Activated CD4-positive, alpha-beta T cell treated with anti-CD3 and anti-CD28 coated beads, Interleukin-2, amount 10 ng/mL, durations not matched to agents 7 days and 5 days (primary cell): ENCODE measurements around the gene PTH1R. TPM values are rescaled to one million over a fixed set of nuclear protein-coding genes. Genes with fewer than 3 reads are reported as not detected.

Source experiments
- CTCF ChIA-PET: fragments of 350-600 bp; sonication (Branson Sonifier 250); formaldehyde crosslinking; loops from one replicate; lab custom pipeline; 2021; ENCODE audit warnings: antibody characterized with exemption; lab: Charles Lee
- POLR2A ChIA-PET: fragments of 350-600 bp; sonication (Branson Sonifier 250); formaldehyde crosslinking; loops from one replicate; lab custom pipeline; 2021; ENCODE audit warnings: antibody characterized with exemption; lab: Charles Lee
- DNase-seq: peaks from one replicate; pipeline ENCODE4 v3.0.0-alpha.2; 2020
- H3K27ac Mint-ChIP-seq: one replicate; pipeline ENCODE4 v1.8.0; 2021; ENCODE audit warnings: mild to moderate bottlenecking, moderate library complexity, mixed read lengths
- H3K27me3 Mint-ChIP-seq: one replicate; pipeline ENCODE4 v1.8.0; 2021; ENCODE audit warnings: mixed read lengths
- H3K36me3 Mint-ChIP-seq: one replicate; pipeline ENCODE4 v1.8.0; 2021; ENCODE audit warnings: low read depth, mixed read lengths
- H3K4me1 Mint-ChIP-seq: one replicate; pipeline ENCODE4 v1.8.0; 2021; ENCODE audit warnings: mixed read lengths
- H3K4me3 Mint-ChIP-seq: one replicate; pipeline ENCODE4 v1.8.0; 2021; ENCODE audit warnings: mild to moderate bottlenecking, moderate library complexity, mixed read lengths
- H3K9me3 Mint-ChIP-seq: one replicate; pipeline ENCODE4 v1.8.0; 2021; ENCODE audit warnings: mixed read lengths
- total RNA-seq, 2 experiments: library from RNA; stranded (reverse); gene quantifications; one replicate each; pipeline ENCODE4 v1.2.3, GENCODE V29; 2021

Gene PTH1R
- total RNA-seq, 2 experiments from 2014 or later, result not detected

DNA sequence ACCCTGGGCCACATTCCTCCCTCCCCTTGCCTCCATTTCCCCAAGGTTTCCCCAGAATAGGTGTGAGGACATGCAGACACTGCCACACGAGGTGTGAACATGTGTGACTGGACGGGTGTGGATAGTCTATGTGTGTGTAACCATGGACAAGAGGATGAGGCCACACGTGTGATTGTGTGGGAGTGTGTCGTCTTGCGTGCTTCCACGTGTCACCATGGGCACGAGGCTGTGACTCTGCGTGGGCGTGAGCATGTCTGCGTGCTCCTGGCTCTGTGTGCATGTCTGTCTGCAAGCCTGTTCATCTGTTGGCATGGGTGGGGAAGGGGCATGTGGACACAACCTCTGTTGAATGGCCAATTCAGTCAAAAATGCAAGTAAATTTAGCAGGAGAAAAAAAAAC, 8.1 kb upstream of the PTH1R start:
- no peak for DNase-seq
- no peaks in the 10 kb centered on the region for H3K27me3 Mint-ChIP-seq
- H3K4me3 Mint-ChIP-seq, result no peak overlapping the region
- no peaks in the 10 kb centered on the region for H3K36me3 Mint-ChIP-seq
- CTCF ChIA-PET, result interaction anchor here (0.6 to 1.3 kb wide), 3 partner anchors 31 to 58 kb away, joined by 3 read pairs; no protein-coding TSS in a partner anchor
- H3K4me1 Mint-ChIP-seq, result peaks cover 2% of the 10 kb centered on the region
- POLR2A ChIA-PET, result interaction anchor here (0.6 kb wide), 1 partner anchor 1454 kb away, joined by 4 read pairs; no protein-coding TSS in a partner anchor
- no peaks in the 10 kb centered on the region for H3K9me3 Mint-ChIP-seq
- H3K27ac Mint-ChIP-seq, result no peak overlapping the region

DNA sequence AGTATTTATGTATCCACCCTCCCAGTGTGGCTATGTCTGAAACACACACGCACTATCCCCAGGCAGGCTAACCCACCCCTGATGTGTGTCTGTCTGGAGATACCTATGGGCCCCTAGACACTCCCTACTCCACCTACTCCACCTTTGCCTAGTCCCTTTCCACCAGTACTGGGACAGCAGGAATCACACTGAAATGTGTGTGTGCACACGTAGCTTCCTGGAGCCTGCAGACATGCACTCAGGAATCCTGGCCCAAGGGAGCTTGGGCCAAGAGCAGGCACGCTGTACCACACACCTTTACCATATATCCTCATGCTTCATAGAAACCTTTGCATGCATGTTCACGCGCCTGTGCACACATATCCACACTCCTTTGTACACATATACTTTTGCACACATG, 6.9 kb upstream of the PTH1R start:
- Mint-ChIP-seq H3K27me3 (peaks cover 7% of the 10 kb centered on the region), H3K4me3 (no peak overlapping the region), H3K4me1 (peaks cover 2% of the 10 kb centered on the region), H3K9me3 (no peaks in the 10 kb centered on the region), H3K36me3 (no peaks in the 10 kb centered on the region), H3K27ac (no peak overlapping the region)
- DNase-seq, result no peak
- ChIA-PET CTCF (interaction anchor here (1.1 to 1.3 kb wide), 2 partner anchors 10 to 176 kb away, joined by 3 to 5 read pairs; no protein-coding TSS in a partner anchor), POLR2A (no interaction called here)

DNA sequence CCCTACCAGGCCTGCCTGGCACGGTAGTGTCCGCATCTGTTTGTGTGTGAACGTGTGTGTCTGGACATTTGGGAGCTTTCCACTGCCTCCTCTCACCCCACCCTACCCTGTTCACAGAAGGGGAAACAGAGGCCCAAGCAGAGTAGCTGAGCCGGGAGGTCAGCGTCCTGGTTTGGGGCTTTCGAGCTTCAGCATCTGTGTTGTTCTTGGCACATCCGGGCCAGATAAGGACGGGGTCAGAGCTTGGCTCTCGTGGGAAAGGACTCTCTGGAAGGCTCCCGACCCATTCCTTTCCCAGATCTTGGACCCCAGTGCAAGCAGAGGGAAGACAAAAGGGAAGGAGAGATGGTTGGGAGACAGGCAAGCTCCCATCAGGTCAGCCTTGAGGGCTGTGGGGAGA, 6.3 kb upstream of the PTH1R start:
- no peak for DNase-seq
- Mint-ChIP-seq H3K27me3 (peaks cover 7% of the 10 kb centered on the region), H3K4me1 (peaks cover 2% of the 10 kb centered on the region), H3K4me3 (no peak overlapping the region), H3K27ac (no peak overlapping the region), H3K36me3 (no peaks in the 10 kb centered on the region), H3K9me3 (no peaks in the 10 kb centered on the region)
- CTCF ChIA-PET, result interaction anchor here (1.1 to 1.3 kb wide), 2 partner anchors 10 to 175 kb away, joined by 3 to 5 read pairs; no protein-coding TSS in a partner anchor
- POLR2A ChIA-PET, result no interaction called here

DNA sequence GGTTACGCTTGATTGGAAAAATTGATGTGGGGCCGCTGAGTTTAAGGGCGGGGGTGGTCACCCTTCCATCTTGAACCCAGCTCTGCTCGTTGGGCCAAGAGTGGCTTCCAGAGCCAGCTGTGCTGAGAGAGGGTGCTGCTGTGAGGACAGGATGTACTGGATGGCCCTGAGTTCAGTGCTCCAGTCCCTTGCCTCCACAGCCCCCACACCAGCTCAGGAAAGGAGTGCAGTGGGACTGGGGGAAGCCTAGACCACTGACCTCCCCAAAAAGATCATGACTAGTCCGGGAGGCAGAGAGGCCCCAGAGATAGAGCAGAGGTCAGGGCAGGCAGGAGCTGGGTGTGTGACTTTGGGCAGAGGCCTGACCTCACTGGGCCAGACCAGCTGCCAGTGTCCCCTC, 4.0 kb upstream of the PTH1R start:
- Mint-ChIP-seq H3K27me3 (peaks cover 7% of the 10 kb centered on the region), H3K4me1 (peaks cover 2% of the 10 kb centered on the region), H3K36me3 (no peaks in the 10 kb centered on the region), H3K9me3 (no peaks in the 10 kb centered on the region), H3K27ac (no peak overlapping the region), H3K4me3 (no peak overlapping the region)
- DNase-seq, result no peak
- POLR2A ChIA-PET, result no interaction called here
- CTCF ChIA-PET, result no interaction called here

DNA sequence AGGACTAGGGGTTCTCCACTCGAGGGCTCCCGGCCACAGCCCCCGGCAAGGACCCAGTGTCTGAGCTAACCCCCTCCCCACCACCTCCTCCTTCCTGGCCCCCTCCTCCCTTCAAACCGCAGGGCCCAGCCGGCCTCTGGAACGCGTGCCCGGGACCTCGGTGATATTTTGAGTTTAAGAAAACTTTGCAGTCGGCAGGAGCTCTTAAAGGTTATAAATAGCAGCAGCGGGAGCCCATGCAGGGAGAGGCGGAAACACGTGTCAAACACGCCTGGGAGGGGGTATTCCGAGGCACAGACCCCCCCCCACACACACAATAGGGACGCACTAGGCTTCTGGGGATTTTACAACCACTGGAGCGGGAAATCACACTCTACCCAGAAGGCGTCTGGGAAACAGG, 3.1 kb upstream of the PTH1R start:
- H3K9me3 Mint-ChIP-seq, result no peaks in the 10 kb centered on the region
- no peak overlapping the region for H3K27ac Mint-ChIP-seq
- H3K4me3 Mint-ChIP-seq, result no peak overlapping the region
- peaks cover 11% of the 10 kb centered on the region for H3K27me3 Mint-ChIP-seq
- peaks cover 2% of the 10 kb centered on the region for H3K4me1 Mint-ChIP-seq
- DNase-seq, result no peak
- ChIA-PET POLR2A (no interaction called here), CTCF (interaction anchor here (0.9 kb wide), 1 partner anchor 24 kb away, joined by 3 read pairs; no protein-coding TSS in a partner anchor)
- H3K36me3 Mint-ChIP-seq, result no peaks in the 10 kb centered on the region

DNA sequence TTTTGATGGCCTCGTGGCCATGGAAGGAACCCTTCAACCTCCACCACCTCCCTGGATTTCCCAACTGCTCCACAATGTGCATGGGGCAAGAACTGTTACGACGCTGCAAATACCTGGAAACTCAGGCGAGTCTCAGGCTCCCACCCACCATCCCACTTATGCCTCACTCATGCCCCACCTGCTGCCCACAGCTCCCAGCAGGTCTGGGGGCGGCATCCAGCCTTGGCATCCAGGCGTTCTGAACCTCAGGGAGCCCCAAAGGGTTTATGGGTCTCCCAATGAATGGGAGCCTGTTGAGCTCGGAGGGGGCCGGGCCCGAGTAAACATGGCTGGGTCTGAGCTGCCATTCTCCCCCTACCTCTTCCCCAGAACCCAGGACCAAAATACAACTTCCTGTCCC, 2.0 kb upstream of the PTH1R start:
- H3K27ac Mint-ChIP-seq, result no peak overlapping the region
- no peaks in the 10 kb centered on the region for H3K9me3 Mint-ChIP-seq
- ChIA-PET POLR2A (no interaction called here), CTCF (interaction anchor here (1.4 kb wide), 1 partner anchor 9 kb away, joined by 4 read pairs; no protein-coding TSS in a partner anchor)
- no peak overlapping the region for H3K4me3 Mint-ChIP-seq
- peaks cover 2% of the 10 kb centered on the region for H3K4me1 Mint-ChIP-seq
- H3K36me3 Mint-ChIP-seq, result no peaks in the 10 kb centered on the region
- H3K27me3 Mint-ChIP-seq, result peaks cover 22% of the 10 kb centered on the region
- DNase-seq, result no peak

DNA sequence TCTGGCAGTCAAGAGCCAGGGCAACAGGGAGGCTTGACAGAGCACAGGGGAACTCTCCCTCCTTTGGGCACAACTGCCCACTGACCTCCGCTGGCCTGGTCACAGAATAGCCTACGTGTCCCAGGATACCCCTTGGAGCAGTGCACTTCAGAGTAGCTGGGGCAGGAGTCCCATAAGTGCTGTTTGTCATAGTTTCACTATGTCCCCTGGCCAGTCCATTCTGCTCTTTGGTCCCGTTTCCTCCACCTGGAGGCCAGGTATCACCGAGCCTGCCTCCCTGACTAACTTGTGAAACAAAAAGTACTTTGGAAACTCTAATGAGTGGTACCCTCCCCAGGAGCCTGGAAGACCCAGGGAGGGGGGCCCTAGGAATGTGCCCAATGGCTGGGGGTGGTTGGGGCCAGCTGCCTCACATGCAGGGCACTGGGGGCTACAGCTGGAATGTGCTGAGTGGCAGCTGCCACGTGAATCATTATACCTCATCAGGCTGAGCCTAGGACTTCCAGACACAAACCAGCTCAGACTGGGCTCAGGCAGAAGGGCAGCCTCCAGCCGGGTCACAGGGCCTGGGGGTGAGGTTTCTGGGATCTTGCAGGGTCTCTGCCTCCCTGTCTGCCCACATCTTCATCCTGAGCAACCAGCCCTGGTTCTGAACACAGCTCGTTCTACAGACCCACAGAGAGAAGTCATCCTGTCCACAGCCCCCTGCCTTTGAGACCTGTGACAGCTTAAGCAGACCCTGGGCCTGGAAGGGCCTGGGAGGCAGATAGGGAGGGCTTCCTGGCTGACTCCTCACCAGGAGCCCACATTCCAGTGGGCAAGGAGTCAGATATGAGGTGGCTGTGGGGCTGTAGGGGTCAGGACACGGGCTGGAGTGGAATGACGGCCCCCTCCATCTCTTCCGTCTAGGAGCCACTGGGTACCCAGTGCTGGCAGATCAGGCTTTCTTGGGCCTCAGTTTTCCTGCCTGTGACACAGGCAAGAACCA, 914 bp upstream of the PTH1R start:
- H3K9me3 Mint-ChIP-seq, result no peaks in the 10 kb centered on the region
- H3K4me3 Mint-ChIP-seq, result no peak overlapping the region
- H3K27ac Mint-ChIP-seq, result no peak overlapping the region
- CTCF ChIA-PET, result interaction anchor here (1.4 kb wide), 2 partner anchors 8 to 10 kb away, joined by 4 to 5 read pairs; no protein-coding TSS in a partner anchor
- no peaks in the 10 kb centered on the region for H3K36me3 Mint-ChIP-seq
- peaks cover 2% of the 10 kb centered on the region for H3K4me1 Mint-ChIP-seq
- DNase-seq, result no peak
- peaks cover 31% of the 10 kb centered on the region for H3K27me3 Mint-ChIP-seq
- POLR2A ChIA-PET, result no interaction called here

DNA sequence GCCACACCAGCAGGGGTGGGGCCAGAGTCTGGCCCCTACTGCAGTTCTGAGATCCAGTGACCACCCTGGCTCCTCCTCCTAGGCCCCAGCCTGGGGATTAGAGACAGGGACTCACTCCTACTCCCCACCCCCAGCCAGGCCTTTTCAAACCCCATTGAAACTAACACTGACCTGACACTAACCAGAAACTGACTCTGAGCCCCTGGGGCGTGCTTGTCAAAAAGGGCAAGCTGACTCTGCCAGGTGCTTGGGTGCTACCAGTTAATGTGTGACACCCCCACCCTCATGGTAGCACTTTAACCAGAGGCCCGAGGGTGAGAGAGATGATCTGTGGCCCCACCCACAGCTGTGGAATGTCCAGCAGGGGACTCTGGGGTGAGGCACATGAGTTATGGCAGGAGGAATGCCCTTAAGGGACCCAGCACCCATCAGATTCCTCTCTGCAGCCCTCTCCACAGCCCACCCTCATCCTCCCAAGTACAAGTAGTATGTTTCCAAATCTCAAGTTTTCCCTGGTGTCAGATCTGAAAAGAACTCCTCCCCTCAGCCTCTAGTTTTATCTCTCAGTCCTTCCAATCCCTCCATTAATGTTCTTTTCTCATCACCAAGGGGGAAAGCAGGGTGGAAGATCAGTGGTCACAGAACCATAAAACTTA, 1.4 kb downstream of the PTH1R start:
- CTCF ChIA-PET, result interaction anchor here (1.6 kb wide), 1 partner anchor 15 kb away, joined by 3 read pairs; the partner anchor contains the start of gene MYL3

DNA sequence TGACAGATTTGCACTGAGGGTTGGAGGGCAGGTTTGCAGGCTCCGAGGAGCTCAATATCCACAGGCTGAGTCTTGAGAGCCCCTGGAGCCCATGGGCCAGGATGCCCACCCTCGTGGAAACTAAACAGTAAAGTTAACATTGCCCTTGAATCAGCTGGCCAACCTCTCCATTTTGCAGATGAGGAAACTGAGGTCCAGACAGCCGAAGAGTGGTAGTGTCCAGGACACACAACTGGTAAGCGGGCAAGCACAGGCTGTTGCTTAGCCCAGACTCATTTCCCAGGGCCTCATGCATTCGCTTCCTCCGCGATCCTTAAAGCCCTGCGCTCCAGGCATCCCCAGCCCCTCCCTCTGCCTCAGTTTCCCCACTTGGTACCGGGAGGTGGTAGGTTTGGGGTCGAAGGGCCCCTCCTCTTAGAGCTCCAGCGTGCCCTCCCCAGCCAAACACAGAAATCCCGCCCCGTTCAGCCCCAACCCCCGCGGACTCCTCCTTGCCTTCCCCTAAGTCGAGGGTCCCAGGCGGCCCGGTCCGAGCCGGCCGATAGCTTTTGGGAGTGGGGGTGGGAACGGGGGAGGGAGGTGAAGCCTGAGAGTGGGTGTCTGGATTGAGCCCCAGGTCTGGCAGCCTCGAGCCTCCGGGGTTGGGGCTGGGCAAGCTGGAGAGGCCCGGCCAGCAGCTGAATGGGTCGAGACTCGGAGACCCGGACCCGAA, 3.5 kb downstream of the PTH1R start:
- Mint-ChIP-seq H3K4me3 (no peak overlapping the region), H3K36me3 (no peaks in the 10 kb centered on the region), H3K9me3 (no peaks in the 10 kb centered on the region), H3K27ac (no peak overlapping the region), H3K4me1 (peaks cover 3% of the 10 kb centered on the region), H3K27me3 (peaks cover 56% of the 10 kb centered on the region)
- no peak for DNase-seq
- ChIA-PET POLR2A (no interaction called here), CTCF (interaction anchor here (0.8 to 1.7 kb wide), 4 partner anchors 10 to 29 kb away, joined by 3 to 5 read pairs (median 3); no protein-coding TSS in a partner anchor)

More for the DNA sequence above, 1.4 kb downstream of the PTH1R start:
- Mint-ChIP-seq H3K9me3 (no peaks in the 10 kb centered on the region), H3K4me3 (no peak overlapping the region), H3K36me3 (no peaks in the 10 kb centered on the region), H3K27me3 (peaks cover 46% of the 10 kb centered on the region), H3K4me1 (peaks cover 5% of the 10 kb centered on the region), H3K27ac (no peak overlapping the region)
- DNase-seq, result no peak
- POLR2A ChIA-PET, result no interaction called here

DNA sequence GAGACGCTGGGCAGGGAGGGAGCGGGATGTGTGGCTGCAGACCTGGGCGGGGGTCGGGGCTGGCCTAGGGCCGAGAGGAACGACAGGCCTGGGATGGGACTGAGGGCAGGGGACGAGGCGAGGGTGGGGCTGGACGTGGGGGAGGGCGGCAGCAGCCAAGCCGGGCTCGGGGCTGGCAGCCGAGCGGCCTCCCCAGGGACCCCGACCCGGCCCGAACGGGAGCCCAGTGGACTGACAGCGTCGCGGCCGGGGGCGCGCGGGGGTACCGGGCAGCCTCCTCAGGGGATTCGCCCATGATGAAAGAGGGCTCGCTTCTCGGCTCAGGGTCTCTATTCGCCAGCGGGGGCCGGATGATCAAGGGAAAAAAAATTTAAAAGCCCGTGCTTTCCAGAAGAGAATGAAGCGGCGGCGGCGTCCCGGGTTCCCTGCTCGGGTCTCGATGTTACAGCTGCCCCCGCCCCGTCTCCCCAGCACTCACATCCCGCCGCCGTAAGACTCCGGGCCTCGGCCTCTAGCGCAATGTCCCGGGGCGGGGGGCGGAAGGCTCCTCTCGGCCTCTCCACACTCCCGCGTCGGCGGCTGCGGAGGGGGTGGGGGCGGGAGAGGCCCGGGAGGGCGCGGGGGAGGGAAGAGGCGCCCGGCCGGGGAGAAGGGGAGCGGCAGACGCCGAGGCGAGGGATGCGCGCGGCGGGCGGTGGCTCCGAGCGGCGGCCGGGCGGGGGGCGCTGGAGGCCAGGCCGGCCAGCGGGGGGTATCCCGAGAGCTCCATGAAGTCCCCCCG, 4.3 kb downstream of the PTH1R start:
- POLR2A ChIA-PET, result no interaction called here

DNA sequence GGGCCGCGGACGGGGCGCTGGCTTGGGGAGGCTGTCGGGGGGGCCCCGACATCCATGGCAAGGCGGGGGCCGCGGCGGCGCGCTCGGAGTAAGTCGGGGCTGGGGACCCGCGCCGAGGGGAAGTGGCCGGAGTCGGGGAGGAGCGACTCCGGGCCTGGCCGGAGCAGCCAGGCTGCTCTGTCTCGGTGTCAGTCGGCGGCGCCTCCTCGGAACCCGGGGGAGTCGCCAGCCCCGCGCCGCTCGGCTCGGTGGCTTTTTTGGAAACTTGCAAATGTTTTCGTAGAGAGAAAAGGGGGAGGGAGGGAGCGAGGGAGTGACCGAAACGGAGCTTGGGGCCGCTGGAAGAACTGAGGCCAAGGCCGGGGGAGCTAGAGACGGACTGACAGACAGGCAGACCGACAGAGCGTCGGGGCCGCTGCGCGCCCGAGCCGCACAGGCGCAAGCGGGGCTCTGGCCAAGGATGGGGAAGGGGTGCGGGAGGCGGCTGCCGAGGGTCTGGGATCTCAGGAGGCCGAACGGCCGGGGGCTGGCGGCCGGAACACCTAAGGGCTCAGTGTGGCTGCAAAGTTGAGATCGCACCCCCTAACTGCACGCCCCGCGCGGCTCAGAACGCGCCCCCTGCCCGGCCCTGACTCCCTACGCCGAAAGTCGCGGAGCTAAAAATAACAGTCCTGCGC, 5.0 kb downstream of the PTH1R start:
- Mint-ChIP-seq H3K36me3 (no peaks in the 10 kb centered on the region), H3K27me3 (peaks cover 57% of the 10 kb centered on the region), H3K27ac (no peak overlapping the region), H3K4me3 (peak overlapping the region; percentile 41), H3K9me3 (no peaks in the 10 kb centered on the region), H3K4me1 (peaks cover 3% of the 10 kb centered on the region)
- CTCF ChIA-PET, result no interaction called here
- POLR2A ChIA-PET, result no interaction called here
- DNase-seq, result no peak

More for the DNA sequence above, 4.3 kb downstream of the PTH1R start:
- Mint-ChIP-seq H3K4me3 (no peak overlapping the region), H3K36me3 (no peaks in the 10 kb centered on the region), H3K4me1 (peaks cover 3% of the 10 kb centered on the region), H3K9me3 (no peaks in the 10 kb centered on the region), H3K27ac (no peak overlapping the region), H3K27me3 (peaks cover 56% of the 10 kb centered on the region)
- no peak for DNase-seq
- CTCF ChIA-PET, result interaction anchor here (1.4 to 1.7 kb wide), 2 partner anchors 11 to 16 kb away, joined by 3 to 5 read pairs; no protein-coding TSS in a partner anchor
